B cell (primary cell): ENCODE measurements around the gene ZNF746. TPM values are rescaled to one million over a fixed set of nuclear protein-coding genes. Genes with fewer than 3 reads are reported as not detected.

Experiments
- ATAC-seq: fragments of 200-7000 bp; cut with Tn5 transposase; one replicate; pipeline ENCODE4 v1.10.0; 2021; ENCODE audit warnings: low read depth, mild to moderate bottlenecking, moderate number of reproducible peaks, moderate library complexity
- CTCF ChIA-PET: fragments of 350-600 bp; sonication (Branson Sonifier 250); formaldehyde crosslinking; loops from one replicate; lab custom pipeline; 2021; ENCODE audit warnings: antibody characterized with exemption, inconsistent platforms; lab: Charles Lee
- POLR2A ChIA-PET: fragments of 350-600 bp; sonication (Branson Sonifier 250); formaldehyde crosslinking; loops from one replicate; lab custom pipeline; 2021; ENCODE audit warnings: antibody characterized with exemption; lab: Charles Lee
- DNase-seq: peaks from one replicate; pipeline ENCODE4 v3.0.0; 2013
- H2AFZ ChIP-seq: 2 replicates; pipeline ENCODE4 v1.6.1; 2012; ENCODE audit warnings: mild to moderate bottlenecking, low read depth, low read length; ENCODE audit not compliant: insufficient read depth, poor library complexity, severe bottlenecking
- H3K27ac ChIP-seq, 2 donors: 1 replicate in 1 of 2; 2 replicates in 1 of 2; pipeline ENCODE4 v1.5.1; 2012 to 2013; ENCODE audit warnings: low read length in 2 of 2, mild to moderate bottlenecking in 2 of 2, moderate library complexity in 1 of 2
- H3K27me3 ChIP-seq, 4 experiments: fragments of 200-600 bp in 1 of 4; sonication (generic) in 1 of 4; replicated peaks in 1 of 4; 1 replicate in 2 of 4; 2 replicates in 2 of 4; pipeline versions ENCODE4 v1.6.1 to v1.7.0; 2013 to 2016; ENCODE audit warnings: low read length in 3 of 4, mild to moderate bottlenecking in 2 of 4, mixed read lengths in 1 of 4, moderate library complexity in 1 of 4; ENCODE audit not compliant: insufficient read depth in 4 of 4, control insufficient read depth in 3 of 4; ENCODE audit errors: control extremely low read depth in 1 of 4
- H3K36me3 ChIP-seq, 2 experiments: replicated peaks in 1 of 2; 1 replicate in 1 of 2; 2 replicates in 1 of 2; pipeline versions ENCODE4 v1.6.1 to v1.7.1; 2013; ENCODE audit warnings: low read length in 1 of 2; ENCODE audit not compliant: insufficient read depth in 2 of 2, control insufficient read depth in 1 of 2; ENCODE audit errors: control extremely low read depth in 1 of 2, extremely low read depth in 1 of 2
- H3K4me1 ChIP-seq, 2 donors: fragments of 200-600 bp in 1 of 2; sonication (generic) in 1 of 2; 1 replicate in 1 of 2; 2 replicates in 1 of 2; pipeline versions ENCODE4 v1.5.1 to v1.6.1; 2013 to 2017; ENCODE audit warnings: low read length in 2 of 2; ENCODE audit not compliant: control insufficient read depth in 2 of 2, insufficient read depth in 2 of 2
- H3K4me2 ChIP-seq: replicated peaks from 2 replicates; pipeline ENCODE3; 2012; ENCODE audit warnings: mild to moderate bottlenecking, low read depth, low read length; ENCODE audit not compliant: poor library complexity, severe bottlenecking
- H3K4me3 ChIP-seq, 5 experiments: fragments of 200-600 bp in 1 of 5; sonication (generic) in 1 of 5; 1 replicate in 3 of 5; 2 replicates in 2 of 5; pipeline versions ENCODE4 v1.5.1 to v1.7.0; 2011 to 2016; ENCODE audit warnings: low read length in 4 of 5, mild to moderate bottlenecking in 4 of 5, low read depth in 2 of 5, control low read depth in 1 of 5, moderate library complexity in 1 of 5; ENCODE audit not compliant: insufficient read depth in 1 of 5; ENCODE audit errors: control extremely low read depth in 1 of 5, extremely low read depth in 1 of 5
- H3K79me2 ChIP-seq: fragments of 200-600 bp; sonication (generic); one replicate; pipeline ENCODE4 v1.6.0; 2016; ENCODE audit warnings: low read length; ENCODE audit not compliant: control insufficient read depth, insufficient read depth
- H3K9ac ChIP-seq: fragments of 200-600 bp; sonication (generic); 2 replicates; pipeline ENCODE4 v1.6.1; 2017; ENCODE audit warnings: mild to moderate bottlenecking, low read length, moderate library complexity
- H3K9me3 ChIP-seq, 3 donors: one replicate each; pipeline versions ENCODE4 v1.6.1 to v1.7.1; 2013; ENCODE audit warnings: low read length in 2 of 3; ENCODE audit not compliant: control insufficient read depth in 2 of 3, insufficient read depth in 1 of 3; ENCODE audit errors: control extremely low read depth in 1 of 3
- H4K20me1 ChIP-seq: 2 replicates; pipeline ENCODE4 v1.6.0; 2012; ENCODE audit warnings: mild to moderate bottlenecking, low read length; ENCODE audit not compliant: insufficient read depth, control insufficient read depth, poor library complexity, severe bottlenecking
- H3K27ac Mint-ChIP-seq: one replicate; pipeline ENCODE4 v1.8.0; 2021; ENCODE audit warnings: mixed read lengths
- H3K27me3 Mint-ChIP-seq: one replicate; pipeline ENCODE4 v1.8.0; 2021; ENCODE audit warnings: mixed read lengths
- H3K4me1 Mint-ChIP-seq: one replicate; pipeline ENCODE4 v1.8.0; 2021; ENCODE audit warnings: mixed read lengths
- H3K4me3 Mint-ChIP-seq: one replicate; pipeline ENCODE4 v1.8.0; 2021; ENCODE audit warnings: mixed read lengths
- H3K9me3 Mint-ChIP-seq: one replicate; pipeline ENCODE4 v1.8.0; 2022; ENCODE audit warnings: mixed read lengths; ENCODE audit not compliant: insufficient read depth
- CTCF ChIP-seq: fragments of 200-600 bp; IDR thresholded peaks from one replicate; pipeline ENCODE4 v1.8.0; 2022; ENCODE audit warnings: antibody characterized with exemption, mild to moderate bottlenecking
- EZH2 ChIP-seq: IDR thresholded peaks from 2 replicates; pipeline ENCODE4 v1.6.1; 2012; ENCODE audit warnings: borderline replicate concordance, low read depth, mild to moderate bottlenecking, moderate library complexity, low read length; ENCODE audit not compliant: insufficient read depth, poor library complexity, severe bottlenecking
- WGBS: methylation state at CpG from one replicate; pipeline ENCODE4 v1.1.5; 2013; ENCODE audit warnings: missing lambda C conversion rate; ENCODE audit not compliant: insufficient coverage; 5-methylcytosine and 5-hydroxymethylcytosine counted together
- intact Hi-C: fragments of 100-400 bp; cut with micrococcal nuclease; formaldehyde crosslinking; loops from one replicate; pipeline ENCODE4 v1.10.0; 2022
- polyA plus RNA-seq: library from polyadenylated mRNA; depleted of rRNA; stranded (reverse); fragments of >200 nt; gene quantifications from 2 replicates; pipeline ENCODE4 v1.2.3, GENCODE V29; 2012
- total RNA-seq, 2 donors: library from RNA; stranded (reverse); fragments of 120-200 nt in 1 of 2; gene quantifications; 1 replicate in 1 of 2; 2 replicates in 1 of 2; pipeline versions ENCODE4 v1.2.3 to v1.2.4, GENCODE V29; 2013 to 2022

The ZNF746 gene
- total and polyA plus RNA-seq, 2 donors (not counting 1 experiment from before 2014, with no cell fraction given) = 15.6 to 30.4 TPM

- Histone ChIP-seq H3K4me2 (no peak overlapping the region), H3K27me3 (no peaks in the 10 kb centered on the region), H3K27ac (no peak overlapping the region), H3K4me1 (no peaks in the 10 kb centered on the region), H3K36me3 (peaks cover 0 to 23% of the 10 kb centered on the region in 2 experiments), H3K9me3 (peaks cover 0 to 5% (median 1%) of the 10 kb centered on the region in 3 donors), H4K20me1 (peaks cover 7% of the 10 kb centered on the region), H3K79me2 (peaks cover 14% of the 10 kb centered on the region), H3K4me3 (no peak overlapping the region), H2AFZ (no peak overlapping the region), H3K9ac (no peak overlapping the region)
- ATAC-seq (no peak), DNase-seq (no peak)
- H3K4me1 Mint-ChIP-seq = no peaks in the 10 kb centered on the region
- WGBS = no CpG with 5 or more reads among the region's 1 CpG
- POLR2A ChIA-PET = no interaction called here
- no peak overlapping the region for H3K27ac Mint-ChIP-seq
- CTCF ChIA-PET = no interaction called here
- H3K9me3 Mint-ChIP-seq = peaks cover 6% of the 10 kb centered on the region
- intact Hi-C loops = no loop called here
- no peaks in the 10 kb centered on the region for H3K27me3 Mint-ChIP-seq
- no peak overlapping the region for H3K4me3 Mint-ChIP-seq
- TF ChIP-seq EZH2 = no peak
- no peak for TF ChIP-seq CTCF
Measured at GRCh38 chr7:149479568-149479967, 18.0 kb downstream of the ZNF746 start.

GRCh38 chr7:149478754-149479153 is 18.9 kb downstream of the ZNF746 start:
- Histone ChIP-seq H2AFZ (no peak overlapping the region), H3K4me3 (no peak overlapping the region), H3K4me1 (no peaks in the 10 kb centered on the region), H3K36me3 (peaks cover 0 to 31% of the 10 kb centered on the region in 2 experiments), H4K20me1 (peaks cover 7% of the 10 kb centered on the region), H3K4me2 (no peak overlapping the region), H3K27ac (no peak overlapping the region), H3K79me2 (peaks cover 14% of the 10 kb centered on the region), H3K9ac (no peak overlapping the region), H3K27me3 (no peaks in the 10 kb centered on the region), H3K9me3 (peaks cover 0 to 9% (median 1%) of the 10 kb centered on the region in 3 donors)
- ChIA-PET CTCF (no interaction called here), POLR2A (no interaction called here)
- intact Hi-C loops = no loop called here
- Mint-ChIP-seq H3K4me1 (no peaks in the 10 kb centered on the region), H3K9me3 (peaks cover 6% of the 10 kb centered on the region), H3K4me3 (no peak overlapping the region), H3K27ac (no peak overlapping the region), H3K27me3 (no peaks in the 10 kb centered on the region)
- ATAC-seq (no peak), DNase-seq (no peak)
- WGBS = no CpG with 5 or more reads among the region's 1 CpG
- TF ChIP-seq EZH2 (no peak), CTCF (no peak)
